K562 (cell line): ENCODE data around the gene PFKP. TPM values are rescaled to one million over a fixed set of nuclear protein-coding genes. Genes with fewer than 3 reads are reported as not detected.

Experiments used
- ATAC-seq: fragments of 200-7000 bp; cut with Tn5 transposase; 3 replicates; pipeline ENCODE4 v1.9.1; 2020; ENCODE audit warnings: moderate library complexity
- BruUV-seq: library from RNA; stranded (reverse); fragments of 400-500 nt; replicated peaks from 2 replicates; lab custom pipeline; 2021; lab: Mats Ljungman, UMichigan
- CTCF ChIA-PET: fragments of 300-600 bp; formaldehyde crosslinking; extraction: SDS; loops from one replicate; lab custom pipeline; 2021; ENCODE audit warnings: low intra/inter-chr PET ratio; lab: Yijun Ruan, JAX
- POLR2A ChIA-PET: fragments of 300-600, 350-650 bp; sonication (Branson Sonifier 250); formaldehyde crosslinking; extraction: SDS; loops from one replicate; lab custom pipeline; 2021; ENCODE audit warnings: antibody characterized with exemption, inconsistent platforms; lab: Yijun Ruan, JAX
- DNase-seq, 4 experiments: peaks; one replicate each; pipeline versions ENCODE4 v3.0.0 to v3.0.0-alpha.2; 2011 to 2018; ENCODE audit warnings: low spot score in 3 of 4, mixed read lengths in 3 of 4; ENCODE audit errors: extremely low read depth in 1 of 4
- FAIRE-seq: peaks from 2 replicates; lab custom pipeline; 2011; peaks lifted over from hg19 to GRCh38; lab: Jason Lieb, UNC
- H2AFZ ChIP-seq: 2 replicates; pipeline ENCODE4 v1.6.0; 2011; ENCODE audit warnings: low read depth, low read length, control low read depth, inconsistent platforms
- H3K27ac ChIP-seq: fragments of 200-600 bp; 3 replicates; pipeline ENCODE4 v1.8.0; 2011; ENCODE audit warnings: low read depth, mild to moderate bottlenecking, control low read depth, inconsistent platforms, low read length, moderate library complexity, mixed read lengths; ENCODE audit errors: extremely low read depth
- H3K27me3 ChIP-seq, 2 experiments: fragments of 300-600 bp in 1 of 2; 2 replicates in 1 of 2; 3 replicates in 1 of 2; pipeline versions ENCODE4 v1.6.0 to v1.8.0; 2011; ENCODE audit warnings: inconsistent platforms in 2 of 2, low read length in 2 of 2, mild to moderate bottlenecking in 1 of 2, mixed read lengths in 1 of 2, moderate library complexity in 1 of 2; ENCODE audit not compliant: control insufficient read depth in 2 of 2, insufficient read depth in 2 of 2
- H3K36me3 ChIP-seq: fragments of 300-600 bp; 3 replicates; pipeline ENCODE4 v1.8.0; 2011; ENCODE audit warnings: mild to moderate bottlenecking, low read length, inconsistent platforms; ENCODE audit not compliant: control insufficient read depth, insufficient read depth
- H3K4me1 ChIP-seq, 2 experiments: fragments of 200-600 bp in 1 of 2; replicated peaks in 1 of 2; 2 replicates in 1 of 2; 3 replicates in 1 of 2; pipeline versions ENCODE4 v1.5.1 to v1.8.0; 2011; ENCODE audit warnings: inconsistent platforms in 2 of 2, low read length in 2 of 2, mild to moderate bottlenecking in 1 of 2, mixed read lengths in 1 of 2, moderate library complexity in 1 of 2; ENCODE audit not compliant: control insufficient read depth in 2 of 2, insufficient read depth in 2 of 2
- H3K4me2 ChIP-seq: 2 replicates; pipeline ENCODE4 v1.6.1; 2011; ENCODE audit warnings: low read length, control low read depth, inconsistent platforms, mixed read lengths; ENCODE audit not compliant: insufficient read depth
- H3K4me3 ChIP-seq: fragments of 200-600 bp; sonication (generic), shearing (Covaris generic); 2 replicates; pipeline ENCODE4 v1.5.1; 2016; ENCODE audit warnings: control low read depth, inconsistent platforms
- H3K79me2 ChIP-seq: fragments of 200-600 bp; 3 replicates; pipeline ENCODE4 v1.8.0; 2011; ENCODE audit warnings: low read length, inconsistent platforms; ENCODE audit not compliant: control insufficient read depth, insufficient read depth
- H3K9ac ChIP-seq, 2 experiments: 2 replicates each; pipeline versions ENCODE4 v1.6.0 to v1.6.1; 2011; ENCODE audit warnings: low read depth in 2 of 2, low read length in 2 of 2, control low read depth in 1 of 2, inconsistent platforms in 1 of 2, mild to moderate bottlenecking in 1 of 2, mixed read lengths in 1 of 2; ENCODE audit not compliant: insufficient read depth in 1 of 2
- H3K9me1 ChIP-seq: one replicate; pipeline ENCODE4 v1.6.0; 2011; ENCODE audit warnings: inconsistent platforms, mild to moderate bottlenecking, low read length, moderate library complexity; ENCODE audit not compliant: control insufficient read depth, insufficient read depth
- H3K9me3 ChIP-seq: replicated peaks from 2 replicates; pipeline ENCODE4 v1.5.1; 2011; ENCODE audit warnings: low read depth, low read length, inconsistent platforms; ENCODE audit not compliant: control insufficient read depth, insufficient read depth
- H4K20me1 ChIP-seq: replicated peaks from 2 replicates; pipeline ENCODE4 v1.6.1; 2011; ENCODE audit warnings: low read length, inconsistent platforms, mixed read lengths; ENCODE audit not compliant: control insufficient read depth, insufficient read depth
- ARID2 ChIP-seq: fragments of 450-650 bp; IDR thresholded peaks from 2 replicates; pipeline ENCODE4 v1.6.1; 2017; ENCODE audit warnings: antibody characterized with exemption, mild to moderate bottlenecking
- BCOR ChIP-seq: fragments of 450-650 bp; IDR thresholded peaks from 2 replicates; pipeline ENCODE4 v1.6.1; 2016
- CEBPB ChIP-seq: fragments of 450-650 bp; IDR thresholded peaks from 2 replicates; pipeline ENCODE4 v1.6.1; 2016; ENCODE audit warnings: missing genetic modification characterization, missing compliant biosample characterization
- WGBS: fragments of 100-300 bp; shearing (Covaris generic); methylation state at CpG from one replicate; pipeline ENCODE4 v1.1.6; 2016; ENCODE audit warnings: low coverage, mixed read lengths; ENCODE audit not compliant: insufficient coverage; ENCODE audit errors: missing lambda C conversion rate; 5-methylcytosine and 5-hydroxymethylcytosine counted together
- in situ Hi-C: fragments of 300-500 bp; cut with MboI; formaldehyde crosslinking; loops from 4 replicates; pipeline ENCODE4 v1.15.0; 2018; ENCODE audit warnings: inconsistent platforms, mixed read lengths
- intact Hi-C: fragments of 100-400 bp; cut with micrococcal nuclease; formaldehyde crosslinking; loops from 2 replicates; pipeline ENCODE4 v1.14.2; 2022
- polyA plus RNA-seq, 8 experiments: library from polyadenylated mRNA; depleted of rRNA in 4 of 8; stranded (reverse) in 5 of 8; unstranded in 3 of 8; fragments of >200 nt; fragmentation: Nextera tagmentation in 2 of 8; fragmentation: Illumina TruSeq in 1 of 8; extraction: Ambion mirVana in 2 of 8; extraction: Trizol in 1 of 8; gene quantifications; 2 replicates each; pipeline versions ENCODE4 v1.2.1 to v1.2.3, GENCODE V29; 2011 to 2014; ENCODE audit warnings: inconsistent platforms in 1 of 8, missing spikeins in 1 of 8
- total RNA-seq, 7 experiments: library from RNA; depleted of rRNA in 6 of 7; stranded (reverse); fragments of >200 nt in 6 of 7; fragmentation: Illumina TruSeq in 2 of 7; extraction: Trizol in 2 of 7; gene quantifications; 2 replicates each; pipeline versions ENCODE4 v1.2.1 to v1.2.3, GENCODE V29; 2011 to 2021; ENCODE audit warnings: low replicate concordance in 1 of 7

PFKP gene
- total and polyA plus RNA-seq, 9 of the 15 experiments (the other 6 are each of a cell fraction or from before 2014, with no cell fraction given), result 23.5 to 116 (median 62.1) TPM

DNA sequence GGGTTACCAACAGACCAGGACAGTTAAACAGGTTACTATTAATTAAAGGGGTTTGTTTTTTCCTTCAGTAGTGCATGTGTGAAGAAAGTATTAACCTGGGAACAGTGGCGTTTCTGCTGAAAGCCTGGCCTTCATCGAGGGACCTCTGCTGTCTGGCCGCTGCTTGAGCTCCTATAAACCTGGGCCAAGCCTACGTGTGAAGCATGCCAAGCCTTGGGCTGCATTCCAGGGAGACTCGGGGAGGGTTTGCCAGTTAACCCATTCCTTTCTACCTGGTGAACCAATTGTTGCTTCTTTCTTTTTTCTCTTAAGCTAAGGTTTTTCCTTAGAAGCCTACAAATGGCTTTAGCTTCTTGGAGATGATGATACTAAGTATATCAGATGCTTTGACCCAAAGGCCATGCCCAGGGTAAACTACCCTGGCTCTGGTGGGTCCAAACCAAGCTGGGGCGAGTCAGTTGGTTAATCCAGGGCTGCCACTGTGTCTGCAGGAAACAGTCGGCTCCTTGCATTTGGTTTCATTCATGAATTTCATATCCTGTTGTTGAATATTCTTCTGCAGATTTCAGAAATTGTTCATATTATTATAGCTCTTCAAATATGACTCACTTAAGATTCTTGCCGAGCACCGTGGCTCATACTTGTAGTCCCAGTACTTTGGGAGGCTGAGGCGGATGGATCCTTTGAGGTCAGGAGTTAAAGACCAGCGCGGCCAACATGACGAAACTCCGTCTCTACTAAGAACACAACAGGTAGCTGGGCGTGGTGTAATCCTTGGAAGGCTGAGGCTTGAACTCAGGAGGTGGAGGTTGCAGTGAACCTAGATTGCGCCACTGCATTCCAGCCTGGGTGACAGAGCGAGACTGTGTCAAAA is 23.8 kb downstream of the PFKP start:
- Histone ChIP-seq H3K27ac (no peak overlapping the region), H3K36me3 (peaks cover 62% of the 10 kb centered on the region), H2AFZ (no peak overlapping the region), H4K20me1 (no peaks in the 10 kb centered on the region), H3K27me3 (no peaks in the 10 kb centered on the region), H3K4me1 (peaks cover 29 to 30% of the 10 kb centered on the region in 2 experiments), H3K9me3 (0 out of 2 replicates have a peak, but pooled peaks cover 3% of the 10 kb centered on the region), H3K4me2 (no peak overlapping the region), H3K9me1 (no peaks in the 10 kb centered on the region), H3K79me2 (peaks cover 84% of the 10 kb centered on the region), H3K4me3 (no peak overlapping the region), H3K9ac (no peak overlapping the region)
- FAIRE-seq (no peak), ATAC-seq (no peak), DNase-seq (no peak)
- BruUV-seq, result no TSS peak
- in situ Hi-C loops, result no loop called here
- TF ChIP-seq CEBPB (tag), result peak; percentile 77
- TF ChIP-seq BCOR, result no peak
- WGBS, result 76% methylated on average over 17 of the region's 17 CpGs
- ChIA-PET CTCF (interaction anchor here (0.7 kb wide), 1 partner anchor 10 kb away, joined by 3 read pairs; no protein-coding TSS in a partner anchor), POLR2A (interaction anchor here (0.9 to 2.5 kb wide), 2 partner anchors 13 to 16 kb away, joined by 3 to 9 read pairs; no protein-coding TSS in a partner anchor)
- intact Hi-C loops, result no loop called here

DNA sequence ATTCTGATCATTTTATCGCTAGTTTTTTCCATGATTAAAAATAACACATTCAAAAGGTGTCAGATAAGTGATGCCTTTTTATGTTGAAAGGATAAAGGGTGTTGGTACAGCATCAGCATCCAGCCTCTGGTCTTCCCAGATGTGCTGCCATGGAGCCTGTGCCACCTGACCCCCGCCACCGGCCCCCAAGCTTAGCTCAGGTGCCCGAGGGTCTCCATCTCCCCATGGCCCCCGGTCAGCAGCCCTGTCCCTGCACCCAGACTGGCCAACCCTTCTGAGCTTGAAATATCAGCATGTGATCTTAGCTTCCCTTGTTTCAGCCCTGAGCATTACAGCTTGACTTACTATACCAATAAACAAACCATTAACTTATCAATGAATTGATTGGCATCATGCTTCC is 24.6 kb downstream of the PFKP start:
- no peak overlapping the region for H3K9ac ChIP-seq
- DNase-seq (no peak), ATAC-seq (no peak), FAIRE-seq (no peak)
- ChIA-PET CTCF (interaction anchor here (0.7 kb wide), 1 partner anchor 11 kb away, joined by 3 read pairs; no protein-coding TSS in a partner anchor), POLR2A (interaction anchor here (0.7 to 2.5 kb wide), 5 partner anchors 11 to 17 kb away, joined by 3 to 9 read pairs (median 3); no protein-coding TSS in a partner anchor)
- no peak overlapping the region for H3K4me2 ChIP-seq
- no peak overlapping the region for H3K4me3 ChIP-seq
- H3K9me1 ChIP-seq, result peaks cover 4% of the 10 kb centered on the region
- in situ Hi-C loops (no loop called here), intact Hi-C loops (no loop called here)
- H4K20me1 ChIP-seq, result no peaks in the 10 kb centered on the region
- peaks cover 34 to 36% of the 10 kb centered on the region in 2 experiments for H3K4me1 ChIP-seq
- H3K27ac ChIP-seq, result no peak overlapping the region
- no peaks in the 10 kb centered on the region for H3K27me3 ChIP-seq
- no peak overlapping the region for H2AFZ ChIP-seq
- WGBS, result 90% methylated on average over 5 of the region's 5 CpGs
- peaks cover 83% of the 10 kb centered on the region for H3K79me2 ChIP-seq
- 0 out of 2 replicates have a peak, but pooled peaks cover 3% of the 10 kb centered on the region for H3K9me3 ChIP-seq
- peaks cover 59% of the 10 kb centered on the region for H3K36me3 ChIP-seq
- TF ChIP-seq ARID2, result no peak
- no TSS peak for BruUV-seq
